ENCODE results near the gene PRRG4. TPM values are rescaled to one million over a fixed set of nuclear protein-coding genes. Genes with fewer than 3 reads are reported as not detected.

Gene PRRG4
- total RNA-seq, 1 experiment from 2014 or later: 1.2 TPM

DNA sequence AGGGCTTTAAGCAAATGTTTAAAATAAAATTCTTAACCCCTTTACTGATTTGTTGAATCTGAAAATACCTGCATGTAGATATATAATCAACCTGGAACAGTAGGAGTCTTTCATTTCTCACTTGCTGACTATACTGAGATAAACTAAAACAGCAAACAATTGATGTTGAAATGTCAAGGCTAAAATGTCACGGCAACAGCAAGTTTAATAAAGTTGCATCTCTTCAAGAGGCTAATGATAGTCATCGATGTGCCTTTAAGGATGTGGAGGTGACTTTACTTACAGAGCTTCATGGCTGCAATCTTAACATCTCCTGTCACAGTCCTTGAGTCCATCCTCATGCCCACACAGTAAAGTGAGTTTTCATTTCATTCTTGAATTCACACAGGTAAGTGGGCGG lies 3.6 kb upstream of the PRRG4 start:
- H2BK15ac ChIP-seq (ENCODE audit: low read depth, low read length): no peak overlapping the region
- no peaks in the 10 kb centered on the region for H3K9me3 ChIP-seq (ENCODE audit: control insufficient read depth, low read depth, low read length)
- no peak overlapping the region for H3K27ac ChIP-seq (ENCODE audit: insufficient read length, low read depth, low read length)
- H3K4me2 ChIP-seq (ENCODE audit: insufficient read depth, insufficient read length, low read length): no peak overlapping the region
- TF ChIP-seq, protein P1, sequence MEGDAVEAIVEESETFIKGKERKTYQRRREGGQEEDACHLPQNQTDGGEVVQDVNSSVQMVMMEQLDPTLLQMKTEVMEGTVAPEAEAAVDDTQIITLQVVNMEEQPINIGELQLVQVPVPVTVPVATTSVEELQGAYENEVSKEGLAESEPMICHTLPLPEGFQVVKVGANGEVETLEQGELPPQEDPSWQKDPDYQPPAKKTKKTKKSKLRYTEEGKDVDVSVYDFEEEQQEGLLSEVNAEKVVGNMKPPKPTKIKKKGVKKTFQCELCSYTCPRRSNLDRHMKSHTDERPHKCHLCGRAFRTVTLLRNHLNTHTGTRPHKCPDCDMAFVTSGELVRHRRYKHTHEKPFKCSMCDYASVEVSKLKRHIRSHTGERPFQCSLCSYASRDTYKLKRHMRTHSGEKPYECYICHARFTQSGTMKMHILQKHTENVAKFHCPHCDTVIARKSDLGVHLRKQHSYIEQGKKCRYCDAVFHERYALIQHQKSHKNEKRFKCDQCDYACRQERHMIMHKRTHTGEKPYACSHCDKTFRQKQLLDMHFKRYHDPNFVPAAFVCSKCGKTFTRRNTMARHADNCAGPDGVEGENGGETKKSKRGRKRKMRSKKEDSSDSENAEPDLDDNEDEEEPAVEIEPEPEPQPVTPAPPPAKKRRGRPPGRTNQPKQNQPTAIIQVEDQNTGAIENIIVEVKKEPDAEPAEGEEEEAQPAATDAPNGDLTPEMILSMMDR (conservative IDR thresholded peaks at IDR 0.05): no peak
- no peak overlapping the region for H3K14ac ChIP-seq (ENCODE audit: insufficient read depth, low read length)
- no peak overlapping the region for H4K91ac ChIP-seq (ENCODE audit: insufficient read length, low read depth, low read length)
- Mint-ChIP-seq H3K27ac (no peak overlapping the region), H3K4me1 (peaks cover 5 to 8% of the 10 kb centered on the region in 2 experiments), H3K4me3 (no peak overlapping the region), H3K9me3 (no peaks in the 10 kb centered on the region), H3K27me3 (ENCODE audit: low read depth) (peaks cover 29% of the 10 kb centered on the region), H3K36me3 (ENCODE audit: insufficient read depth in 1 of 3, low read depth in 3 of 3) (no peaks in the 10 kb centered on the region; a peak in 1 of 7 replicates)
- no peaks in the 10 kb centered on the region for H3K79me1 ChIP-seq (ENCODE audit: insufficient read depth, low read depth, low read length, poor library complexity, severe bottlenecking)
- no peaks in the 10 kb centered on the region for H4K20me1 ChIP-seq (ENCODE audit: control insufficient read depth, insufficient read depth, insufficient read length)
- H3K4ac ChIP-seq (ENCODE audit: low read depth, low read length): no peak overlapping the region
- no peak for DNase-seq
- H3K9ac ChIP-seq (ENCODE audit: extremely low read depth, insufficient read length, low read length): no peak overlapping the region
- H3T11ph ChIP-seq (ENCODE audit: low read length): no peak overlapping the region
- no peak overlapping the region for H3K23ac ChIP-seq (ENCODE audit: insufficient read length, low read depth, low read length)
- H2AFZ ChIP-seq (ENCODE audit: low read length): no peak overlapping the region
- no peak overlapping the region for H3K18ac ChIP-seq (ENCODE audit: insufficient read length, low read depth, low read length)
- no peak overlapping the region for H4K5ac ChIP-seq (ENCODE audit: insufficient read length, low read depth, low read length)
- H2BK5ac ChIP-seq (ENCODE audit: insufficient read length, low read length): no peak overlapping the region
- no peaks in the 10 kb centered on the region for H3K27me3 ChIP-seq (ENCODE audit: insufficient read depth, low read length)
- H4K8ac ChIP-seq (replicated peaks; ENCODE audit: insufficient read length, low read depth, low read length): no peak overlapping the region
- H3K4me1 ChIP-seq (ENCODE audit: insufficient read depth, low read length): no peaks in the 10 kb centered on the region
- H3K56ac ChIP-seq (ENCODE audit: insufficient read length, low read depth, low read length): no peak overlapping the region
- no peaks in the 10 kb centered on the region for H3K79me2 ChIP-seq (ENCODE audit: insufficient read depth, low read length)
- no peak overlapping the region for H2BK20ac ChIP-seq (ENCODE audit: low read depth, low read length, poor library complexity, severe bottlenecking)
- no peak overlapping the region for H2BK120ac ChIP-seq (ENCODE audit: low read depth, low read length, poor library complexity, severe bottlenecking)
- H2BK12ac ChIP-seq (ENCODE audit: insufficient read length, low read depth, low read length): no peak overlapping the region
- no CpG with 5 or more reads among the region's 3 CpGs for WGBS (ENCODE audit: extremely low coverage, insufficient read length, low lambda C conversion rate)
- H3K23me2 ChIP-seq (ENCODE audit: insufficient read length, low read depth, low read length, poor library complexity, severe bottlenecking): peaks cover 10% of the 10 kb centered on the region
- no peak overlapping the region for H2AK5ac ChIP-seq (ENCODE audit: insufficient read length, low read length)

Data from H9 (cell line).